ENCODE results near the gene PAPPA.

Gene PAPPA

GRCh38 chr9:116383936-116384335, 230.3 kb downstream of the PAPPA start:
- TF ChIP-seq CTCF (IDR thresholded peaks at IDR 0.05): no peak
- no peaks in the 10 kb centered on the region for H3K4me1 ChIP-seq
- H3K27ac ChIP-seq: no peak overlapping the region
- no peaks in the 10 kb centered on the region for H3K36me3 ChIP-seq (ENCODE audit: control insufficient read depth, insufficient read depth, low read length)
- no peak overlapping the region for H3K9ac ChIP-seq
- no peak overlapping the region for H3K4me2 ChIP-seq (ENCODE audit: low read length)
- no peaks in the 10 kb centered on the region for H3K27me3 ChIP-seq (ENCODE audit: control insufficient read depth, insufficient read depth, low read length)
- H3K9me3 ChIP-seq (ENCODE audit: control insufficient read depth, low read length): no peaks in the 10 kb centered on the region
- no peaks in the 10 kb centered on the region for H3K79me2 ChIP-seq
- H2AFZ ChIP-seq: no peak overlapping the region
- no peak overlapping the region for H3K4me3 ChIP-seq (ENCODE audit: low read depth, low read length)

GRCh38 chr9:116387934-116388698, 234.5 kb downstream of the PAPPA start:
- TF ChIP-seq CTCF (IDR thresholded peaks at IDR 0.05): no peak
- Histone ChIP-seq H3K36me3 (ENCODE audit: control insufficient read depth, insufficient read depth, low read length) (no peaks in the 10 kb centered on the region), H3K4me1 (no peaks in the 10 kb centered on the region), H2AFZ (no peak overlapping the region), H3K27ac (no peak overlapping the region), H3K9ac (no peak overlapping the region), H3K4me3 (ENCODE audit: low read depth, low read length) (no peak overlapping the region), H3K9me3 (ENCODE audit: control insufficient read depth, low read length) (no peaks in the 10 kb centered on the region), H3K4me2 (ENCODE audit: low read length) (no peak overlapping the region), H3K27me3 (ENCODE audit: control insufficient read depth, insufficient read depth, low read length) (no peaks in the 10 kb centered on the region), H3K79me2 (no peaks in the 10 kb centered on the region)

GRCh38 chr9:116389541-116390302, 236.1 kb downstream of the PAPPA start:
- no peaks in the 10 kb centered on the region for H3K79me2 ChIP-seq
- no peaks in the 10 kb centered on the region for H3K4me1 ChIP-seq
- no peaks in the 10 kb centered on the region for H3K27me3 ChIP-seq (ENCODE audit: control insufficient read depth, insufficient read depth, low read length)
- no peak overlapping the region for H3K4me3 ChIP-seq (ENCODE audit: low read depth, low read length)
- no peak for TF ChIP-seq CTCF (IDR thresholded peaks at IDR 0.05)
- no peaks in the 10 kb centered on the region for H3K36me3 ChIP-seq (ENCODE audit: control insufficient read depth, insufficient read depth, low read length)
- no peak overlapping the region for H3K9ac ChIP-seq
- H3K9me3 ChIP-seq (ENCODE audit: control insufficient read depth, low read length): no peaks in the 10 kb centered on the region
- no peak overlapping the region for H3K4me2 ChIP-seq (ENCODE audit: low read length)
- no peak overlapping the region for H3K27ac ChIP-seq
- H2AFZ ChIP-seq: no peak overlapping the region

- H2AFZ ChIP-seq: no peak overlapping the region
- H3K4me2 ChIP-seq (ENCODE audit: low read length): no peak overlapping the region
- H3K36me3 ChIP-seq (ENCODE audit: control insufficient read depth, insufficient read depth, low read length): no peaks in the 10 kb centered on the region
- no peaks in the 10 kb centered on the region for H3K9me3 ChIP-seq (ENCODE audit: control insufficient read depth, low read length)
- no peaks in the 10 kb centered on the region for H3K79me2 ChIP-seq
- H3K9ac ChIP-seq: no peak overlapping the region
- H3K4me1 ChIP-seq: no peaks in the 10 kb centered on the region
- H3K4me3 ChIP-seq (ENCODE audit: low read depth, low read length): no peak overlapping the region
- no peak for TF ChIP-seq CTCF (IDR thresholded peaks at IDR 0.05)
- H3K27me3 ChIP-seq (ENCODE audit: control insufficient read depth, insufficient read depth, low read length): no peaks in the 10 kb centered on the region
- H3K27ac ChIP-seq: no peak overlapping the region
These were observed 237.0 kb downstream of the PAPPA start for GRCh38 chr9:116390303-116391228.

Data from parathyroid adenoma (tissue), 2 donors.